Astrocyte of the cerebellum (primary cell): Measurements from ENCODE around the gene EPS8L1.

ENCODE experiments used
- DNase-seq: peaks from one replicate; pipeline ENCODE4 v3.0.0-alpha.2; 2011; ENCODE audit warnings: low read depth
- H3K4me3 ChIP-seq: 2 replicates; pipeline ENCODE4 v1.5.1; 2011; ENCODE audit warnings: mild to moderate bottlenecking, low read depth, low read length, moderate library complexity
- CTCF ChIP-seq: IDR thresholded peaks from 2 replicates; pipeline ENCODE4 v1.5.1; 2012; ENCODE audit warnings: low read length, low read depth, moderate library complexity, mild to moderate bottlenecking; ENCODE audit errors: missing control alignments
- in situ Hi-C: cut with HindIII; loops from 2 replicates; pipeline ENCODE4 v1.10.0; 2017; ENCODE audit warnings: low sequenced_read_pairs

The EPS8L1 gene

GRCh38 chr19:55133639-55134444 lies 58.2 kb downstream of the EPS8L1 start:
- no peak for DNase-seq
- TF ChIP-seq CTCF = no peak
- in situ Hi-C loops = no loop called here
- no peak overlapping the region for H3K4me3 ChIP-seq

- in situ Hi-C loops = no loop called here
Observed at GRCh38 chr19:55134736-55135135, 59.1 kb downstream of the EPS8L1 start.

GRCh38 chr19:55136399-55137102 lies 60.9 kb downstream of the EPS8L1 start:
- in situ Hi-C loops = no loop called here
- H3K4me3 ChIP-seq = no peak overlapping the region
- no peak for TF ChIP-seq CTCF
- no peak for DNase-seq

More at GRCh38 chr19:55134736-55135135, 59.1 kb downstream of the EPS8L1 start:
- DNase-seq = no peak
- no peak for TF ChIP-seq CTCF
- H3K4me3 ChIP-seq = no peak overlapping the region
